GM21723 (cell line): ENCODE data around the gene LHX1.

Experiments used
- ATAC-seq: cut with Tn5 transposase; IDR thresholded peaks from one replicate; pipeline ENCODE4 v1.9.1; 2021; ENCODE audit warnings: mild to moderate bottlenecking, moderate library complexity; ENCODE audit not compliant: unreplicated experiment

The LHX1 gene

GRCh38 chr17:36921095-36921851 lies 16.0 kb upstream of the LHX1 start:
- ATAC-seq: no peak

GRCh38 chr17:36922175-36922574 lies 15.1 kb upstream of the LHX1 start:
- no peak for ATAC-seq

GRCh38 chr17:36923814-36924221 lies 13.5 kb upstream of the LHX1 start:
- no peak for ATAC-seq

GRCh38 chr17:36926226-36926625 lies 11.0 kb upstream of the LHX1 start:
- ATAC-seq: no peak

- ATAC-seq: no peak
Measured at GRCh38 chr17:36926701-36927100, 10.6 kb upstream of the LHX1 start.

- no peak for ATAC-seq
Measured at GRCh38 chr17:36928471-36929345, 8.6 kb upstream of the LHX1 start.

GRCh38 chr17:36929851-36930582 lies 7.3 kb upstream of the LHX1 start:
- no peak for ATAC-seq

GRCh38 chr17:36930583-36930900 lies 6.7 kb upstream of the LHX1 start:
- ATAC-seq: no peak

GRCh38 chr17:36931096-36931696 lies 6.1 kb upstream of the LHX1 start:
- no peak for ATAC-seq

GRCh38 chr17:36931697-36932382 lies 5.4 kb upstream of the LHX1 start:
- no peak for ATAC-seq

- no peak for ATAC-seq
Measured at GRCh38 chr17:36932383-36932693, 4.9 kb upstream of the LHX1 start.

GRCh38 chr17:36932694-36933511 lies 4.4 kb upstream of the LHX1 start:
- ATAC-seq: no peak

GRCh38 chr17:36933512-36934143 lies 3.6 kb upstream of the LHX1 start:
- ATAC-seq: no peak

- ATAC-seq: no peak
Measured at GRCh38 chr17:36934144-36934691, 3.1 kb upstream of the LHX1 start.

GRCh38 chr17:36934692-36935630 lies 2.3 kb upstream of the LHX1 start:
- ATAC-seq: no peak

GRCh38 chr17:36935671-36936454 lies 1.4 kb upstream of the LHX1 start:
- ATAC-seq: no peak

GRCh38 chr17:36936455-36937000 lies 747 bp upstream of the LHX1 start:
- no peak for ATAC-seq
